Measurements from ENCODE around the gene MRPS24.
A peak's percentile ranks its signal among the peaks of the same experiment; 100 is the strongest.
"Not testable (repeated sequence)": the region's sequence is repeated elsewhere in the genome, so short reads cannot be mapped to it uniquely, and the experiment has no call there.

Gene MRPS24

GRCh38 chr7:43869006-43869866 is at the start of gene MRPS24:
MRPS24 (minus strand) TSS chr7:43869517; CDS start chr7:43869495, 22 bp downstream.
- DNase-seq: peak; percentile 98

GRCh38 chr7:43915907-43916306 is 46.6 kb upstream of the MRPS24 start:
- DNase-seq: no peak

- DNase-seq: no peak
Observed at GRCh38 chr7:43914795-43915194, 45.5 kb upstream of the MRPS24 start.

- DNase-seq: peak; percentile 69
Observed at GRCh38 chr7:43906331-43907010, 37.2 kb upstream of the MRPS24 start, which contains the start of gene URGCP. URGCP (minus strand) TSS chr7:43906596; CDS start chr7:43906575, 21 bp downstream.

GRCh38 chr7:43905956-43906330 is 36.6 kb upstream of the MRPS24 start:
- DNase-seq: peak; percentile 77

GRCh38 chr7:43905209-43905946 is 36.1 kb upstream of the MRPS24 start:
- DNase-seq: peak; percentile 21

- DNase-seq: no peak
Observed at GRCh38 chr7:43904533-43905208, 35.4 kb upstream of the MRPS24 start.

GRCh38 chr7:43902542-43903054 is 33.3 kb upstream of the MRPS24 start:
- DNase-seq: no peak

GRCh38 chr7:43898571-43898970 is 29.3 kb upstream of the MRPS24 start:
- DNase-seq: not testable (repeated sequence)

GRCh38 chr7:43895847-43896415 is 26.6 kb upstream of the MRPS24 start:
- no peak for DNase-seq

GRCh38 chr7:43891069-43891955 is 22.0 kb upstream of the MRPS24 start:
- DNase-seq: no peak

- no peak for DNase-seq
Observed at GRCh38 chr7:43890468-43890867, 21.2 kb upstream of the MRPS24 start.

- DNase-seq: no peak
Observed at GRCh38 chr7:43888993-43889945, 20.0 kb upstream of the MRPS24 start.

GRCh38 chr7:43884617-43885016 is 15.3 kb upstream of the MRPS24 start:
- no peak for DNase-seq

- DNase-seq: no peak
Observed at GRCh38 chr7:43884209-43884608, 14.9 kb upstream of the MRPS24 start.

- no peak for DNase-seq
Observed at GRCh38 chr7:43880596-43880995, 11.3 kb upstream of the MRPS24 start.

- DNase-seq: no peak
Observed at GRCh38 chr7:43879477-43879876, 10.2 kb upstream of the MRPS24 start.

- DNase-seq: no peak
Observed at GRCh38 chr7:43878867-43879266, 9.6 kb upstream of the MRPS24 start.

- no peak for DNase-seq
Observed at GRCh38 chr7:43877968-43878864, 8.9 kb upstream of the MRPS24 start.

Data from eye (tissue), 1 donor.